Activated T-helper 1 cell treated with Interleukin-2 at 50 U/mL for 16 hours (primary cell): ENCODE data around the gene MYO16.
"Not testable (repeated sequence)": the region's sequence is repeated elsewhere in the genome, so short reads cannot be mapped to it uniquely, and the experiment has no call there.

Experiments used
- DNase-seq: peaks from one replicate; pipeline ENCODE4 v3.0.0-alpha.2; 2020; ENCODE audit warnings: low read depth

The MYO16 gene

DNA sequence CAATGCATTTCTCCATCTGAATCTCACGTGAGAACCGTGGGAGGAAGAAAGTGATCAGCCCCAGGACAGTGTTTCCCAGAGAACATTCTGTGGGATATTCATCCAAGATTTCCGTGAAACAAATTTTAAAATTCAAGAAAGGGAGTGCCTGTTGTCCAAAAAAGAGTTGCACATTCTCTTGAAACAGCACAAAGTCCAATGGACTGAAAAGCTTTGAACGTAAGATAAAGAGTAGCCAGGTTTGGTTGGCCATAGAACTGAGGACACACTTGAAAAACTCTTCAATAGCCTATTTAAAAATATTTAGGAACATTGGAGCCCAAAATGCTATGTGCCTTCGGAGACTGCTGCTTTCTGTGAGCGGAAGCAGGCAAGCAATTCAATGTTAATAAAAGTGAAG is 353.9 kb downstream of the MYO16 start:
- DNase-seq, result no peak

DNA sequence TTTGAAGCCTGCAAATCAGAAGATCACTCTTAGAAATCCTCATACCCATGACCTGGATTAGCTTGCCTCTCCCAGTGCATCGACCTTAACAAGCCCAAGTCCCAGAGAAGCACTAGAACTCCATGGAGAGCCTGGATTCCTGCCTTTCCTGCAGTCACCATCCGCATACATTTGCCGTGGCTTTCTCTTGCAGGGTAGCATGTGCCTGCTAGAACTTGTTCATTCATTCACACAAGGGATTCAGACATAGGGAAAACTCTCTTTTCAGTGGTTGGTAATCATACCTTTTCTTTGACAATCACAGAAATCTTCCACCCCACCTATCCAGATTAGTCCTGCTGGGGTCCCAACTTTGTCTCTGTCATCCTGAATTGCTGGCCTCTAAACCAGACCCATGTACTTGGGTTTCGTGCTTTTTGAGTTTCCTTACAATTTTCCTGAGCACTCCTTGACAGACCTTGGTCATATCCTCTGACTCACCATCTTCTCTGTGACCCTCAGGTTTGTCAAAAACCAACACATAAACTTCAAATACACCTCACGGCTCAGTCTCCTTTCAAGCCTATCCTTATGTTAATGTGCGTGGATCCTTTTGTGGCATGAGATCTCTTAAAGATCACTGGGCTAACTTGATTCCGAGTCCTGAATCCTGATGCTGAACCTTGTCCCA is 355.0 kb downstream of the MYO16 start:
- DNase-seq, result no peak

DNA sequence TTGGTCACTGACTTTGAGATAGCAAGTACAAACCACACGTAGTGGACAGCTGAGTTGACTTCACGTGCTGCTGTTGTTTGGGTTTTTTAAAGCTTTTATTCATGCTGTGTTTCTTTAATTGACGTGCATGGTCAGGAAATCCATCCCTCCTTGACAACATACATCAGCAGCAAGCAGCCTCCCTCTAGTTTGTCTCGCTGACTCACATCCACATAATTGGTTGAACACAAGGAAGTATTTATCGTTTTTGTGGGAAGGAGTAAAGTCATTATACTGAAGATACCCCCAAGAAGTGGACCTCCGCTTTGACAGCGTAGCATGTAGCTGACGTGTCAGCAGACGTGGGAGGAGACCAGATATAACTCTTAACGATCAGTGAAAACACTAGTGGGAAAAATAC is 355.8 kb downstream of the MYO16 start:
- no peak for DNase-seq

DNA sequence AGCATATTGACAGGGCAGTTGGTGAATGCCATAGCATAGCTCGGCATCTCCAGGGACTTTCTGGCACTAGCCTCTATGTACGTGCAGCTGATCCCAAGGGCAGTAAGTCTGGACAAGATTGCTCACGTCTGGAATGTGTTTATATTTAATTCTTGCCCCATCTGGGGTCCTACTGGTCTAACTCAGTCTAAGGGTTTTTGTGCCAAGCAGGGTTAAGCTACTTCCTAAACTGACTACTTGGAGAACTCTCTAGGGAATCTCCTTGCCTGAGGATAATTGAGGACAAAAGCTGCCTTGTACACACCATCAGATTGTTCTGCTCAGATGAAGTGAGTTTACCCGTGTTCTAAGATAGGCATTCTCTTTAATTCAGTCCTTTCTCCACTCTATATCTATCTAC is 358.1 kb downstream of the MYO16 start:
- DNase-seq, result no peak

DNA sequence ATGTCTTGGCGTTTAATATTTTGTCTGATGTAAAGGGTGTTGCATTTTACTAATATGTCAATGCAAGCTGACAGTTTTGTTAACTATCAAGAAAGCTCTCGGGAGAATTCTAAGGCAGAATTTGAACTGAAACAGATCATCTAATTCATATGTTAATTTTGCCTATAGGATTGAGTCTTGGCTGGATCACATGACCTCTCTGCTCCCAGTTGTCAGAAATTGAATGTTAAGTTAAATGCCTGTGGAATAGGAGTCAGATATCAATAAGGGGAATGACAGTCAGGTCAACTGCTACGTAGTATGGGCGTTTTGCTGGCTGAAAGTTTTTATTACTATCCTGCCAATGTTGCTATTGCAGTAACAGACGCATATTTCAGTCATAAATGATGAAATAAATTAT is 358.5 kb downstream of the MYO16 start:
- no peak for DNase-seq

DNA sequence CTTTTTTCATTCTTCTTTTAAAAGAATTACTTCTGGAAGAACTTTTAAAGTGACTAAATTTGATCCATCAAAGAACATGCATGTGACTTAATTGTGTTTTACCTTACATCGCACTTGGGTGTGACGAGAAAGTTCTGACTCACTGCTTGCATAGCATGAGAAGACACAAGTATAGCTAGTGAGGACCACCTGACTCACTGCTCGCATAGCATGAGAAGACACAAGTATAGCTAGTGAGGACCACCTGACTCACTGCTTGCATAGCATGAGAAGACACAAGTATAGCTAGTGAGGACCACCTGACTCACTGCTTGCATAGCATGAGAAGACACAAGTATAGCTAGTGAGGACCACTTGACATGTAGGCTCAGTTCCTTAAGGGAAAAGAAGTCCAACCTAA is 362.0 kb downstream of the MYO16 start:
- DNase-seq, result not testable (repeated sequence)

DNA sequence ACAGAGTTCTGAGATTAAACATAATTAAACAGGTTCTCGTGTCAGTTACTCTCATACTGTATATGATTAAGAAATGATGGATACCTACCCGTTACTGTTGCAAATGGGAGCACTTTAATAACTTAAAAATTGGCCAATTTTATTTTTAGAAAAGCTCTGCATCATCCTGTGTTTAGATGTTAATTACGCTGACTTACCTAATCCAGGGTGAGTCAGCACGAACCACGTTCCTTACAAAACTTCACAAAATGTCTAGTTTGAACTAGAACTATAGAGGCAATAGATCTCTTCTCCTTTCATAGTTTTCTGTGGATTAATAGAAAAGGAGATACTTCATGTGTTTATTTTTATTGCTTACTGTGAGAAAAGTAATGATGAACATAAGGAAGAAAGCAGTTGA is 363.9 kb downstream of the MYO16 start:
- DNase-seq, result no peak

DNA sequence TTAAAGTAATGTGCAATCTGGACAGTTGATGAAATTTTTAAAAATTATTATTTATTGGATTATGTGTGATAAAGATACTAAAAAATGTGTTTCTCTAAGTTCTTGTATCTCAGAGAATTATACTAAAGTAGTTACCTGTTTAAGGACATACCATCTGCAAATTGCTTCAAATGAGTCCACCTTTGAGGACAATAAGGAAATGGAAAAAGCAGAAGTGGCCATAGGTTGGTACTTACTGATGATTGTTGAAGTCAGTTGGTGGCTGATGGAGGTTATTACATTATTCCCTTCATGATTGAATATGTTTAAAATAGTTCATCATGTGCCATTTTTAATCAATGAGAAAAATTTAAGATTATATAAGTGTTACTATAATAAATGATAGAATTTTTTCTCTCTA is 367.0 kb downstream of the MYO16 start:
- DNase-seq, result no peak

DNA sequence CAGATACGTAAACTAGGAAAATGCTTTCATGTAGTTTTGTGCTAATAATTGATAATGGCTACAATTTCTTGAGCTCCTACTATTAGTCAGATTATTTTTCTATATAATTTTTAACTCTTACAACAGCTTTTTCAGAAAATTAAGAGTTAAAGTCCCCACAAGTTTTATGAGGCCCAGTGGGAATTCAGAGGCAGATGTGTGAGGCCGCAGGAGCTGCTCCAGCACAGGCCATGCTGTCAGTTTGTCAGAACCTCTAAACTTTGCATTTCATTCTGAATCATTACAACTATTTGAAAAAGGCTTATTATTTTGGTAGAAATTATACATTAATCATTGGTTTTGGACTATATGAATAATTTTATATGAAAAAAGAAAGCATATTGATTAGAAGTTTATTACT is 370.8 kb downstream of the MYO16 start:
- no peak for DNase-seq

DNA sequence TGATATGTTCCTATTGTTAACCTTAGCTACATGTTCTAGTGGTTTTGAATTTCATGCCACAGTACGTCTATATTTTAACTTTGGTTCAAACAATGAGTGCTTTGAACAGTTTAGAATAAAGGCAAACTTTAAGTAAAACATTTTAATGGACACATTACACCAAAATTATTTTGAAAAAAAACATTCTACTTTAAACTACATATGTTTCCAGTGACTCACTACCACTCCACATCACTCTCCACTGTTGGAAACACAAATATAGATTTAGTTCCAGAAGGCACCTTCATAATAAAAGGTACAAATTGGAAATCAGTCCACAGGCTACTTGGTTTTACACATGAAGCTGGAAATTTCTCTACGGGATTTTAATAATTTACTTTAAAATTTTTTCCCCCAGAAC is 373.5 kb downstream of the MYO16 start:
- DNase-seq, result no peak

DNA sequence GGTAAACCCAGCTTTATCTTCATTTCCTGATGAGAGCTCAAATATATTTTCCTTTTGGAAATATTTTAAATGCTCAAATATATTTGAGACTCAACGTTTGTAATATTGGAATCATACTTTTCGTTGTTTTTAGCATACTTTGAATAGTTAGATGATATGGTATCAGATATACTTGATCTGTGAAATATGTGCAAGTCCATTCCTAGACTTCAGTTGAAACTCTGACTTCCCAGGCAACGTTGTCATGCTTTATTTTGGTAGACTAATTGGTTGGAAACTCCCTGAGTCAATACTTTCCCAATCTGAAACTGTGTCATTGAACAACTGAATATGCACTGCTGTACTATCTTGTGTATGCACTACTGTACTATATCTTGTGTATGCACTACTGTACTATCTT is 378.5 kb downstream of the MYO16 start:
- no peak for DNase-seq

DNA sequence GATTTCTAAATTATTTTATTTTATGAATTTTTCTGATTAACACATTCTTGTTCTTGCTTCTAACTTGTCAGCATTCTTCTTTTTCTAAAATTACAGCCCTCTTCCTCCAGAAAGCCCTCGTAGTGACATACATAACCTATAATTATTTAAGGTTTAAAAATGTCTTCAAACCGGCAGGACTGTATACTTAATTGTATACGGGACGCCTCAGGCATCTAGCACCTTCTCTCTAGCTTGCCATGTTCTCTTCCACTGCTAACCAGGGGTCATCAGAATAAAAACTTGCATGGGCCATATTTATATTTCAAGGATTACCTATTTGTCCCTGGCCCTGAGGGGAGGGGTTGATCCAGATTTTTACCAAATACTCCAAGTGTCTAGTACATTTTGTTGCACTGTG is 380.3 kb downstream of the MYO16 start:
- DNase-seq, result no peak

DNA sequence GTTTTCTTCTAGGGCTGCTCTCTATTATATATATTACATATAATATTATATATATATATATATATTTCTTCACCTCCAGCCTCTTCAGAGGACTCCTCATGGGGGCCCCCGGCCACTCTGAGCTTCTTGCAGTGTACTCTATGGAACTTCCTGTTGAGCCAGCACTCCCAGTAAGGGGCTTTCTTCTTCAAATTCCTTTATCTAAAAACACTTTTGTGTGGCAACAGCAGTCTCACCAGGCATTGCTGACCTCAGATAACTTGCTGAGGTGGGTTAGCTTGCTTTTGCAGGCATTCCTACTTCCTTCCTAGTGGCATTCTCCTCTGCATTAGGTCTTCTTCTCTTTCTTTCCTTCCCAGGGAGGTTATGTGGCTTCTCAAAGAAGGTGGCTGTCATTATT is 381.5 kb downstream of the MYO16 start:
- no peak for DNase-seq

DNA sequence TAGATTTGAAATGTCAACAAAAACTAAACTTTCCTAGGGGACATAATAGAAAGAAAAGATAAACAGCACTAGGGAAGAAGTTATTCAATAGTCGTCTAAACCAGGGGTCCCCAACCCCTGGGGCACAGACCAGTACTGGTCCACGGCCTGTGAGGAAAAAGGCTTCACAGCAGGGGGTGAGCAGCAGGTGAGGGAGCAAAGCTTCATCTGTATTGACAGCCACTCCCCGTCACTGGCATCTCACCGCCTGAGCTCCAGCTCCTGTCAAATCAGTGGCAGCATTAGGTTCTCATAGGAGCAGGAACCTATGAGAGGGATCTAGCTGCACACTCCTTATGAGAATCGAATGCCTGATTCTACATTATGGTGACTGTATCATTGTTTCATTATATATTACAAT is 382.7 kb downstream of the MYO16 start:
- DNase-seq, result no peak

DNA sequence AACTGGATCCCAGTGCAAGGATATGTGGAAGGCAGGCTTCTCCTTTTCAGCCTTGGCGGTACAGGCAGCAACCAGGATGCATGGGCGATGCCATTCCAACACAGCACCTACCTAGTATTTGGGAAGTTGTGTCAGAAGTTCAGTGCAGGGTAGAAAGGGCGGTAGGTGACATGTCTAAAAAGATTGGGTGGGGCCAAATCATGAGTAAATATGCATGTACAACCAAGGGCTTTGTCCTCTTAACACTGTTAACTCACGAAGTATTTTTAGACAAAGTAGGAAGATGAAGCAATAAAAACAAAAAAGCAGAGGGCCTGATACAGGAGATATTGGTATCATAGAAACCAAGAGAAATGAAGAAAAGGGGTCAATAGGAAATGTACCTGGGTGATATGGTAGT is 392.1 kb downstream of the MYO16 start:
- no peak for DNase-seq

DNA sequence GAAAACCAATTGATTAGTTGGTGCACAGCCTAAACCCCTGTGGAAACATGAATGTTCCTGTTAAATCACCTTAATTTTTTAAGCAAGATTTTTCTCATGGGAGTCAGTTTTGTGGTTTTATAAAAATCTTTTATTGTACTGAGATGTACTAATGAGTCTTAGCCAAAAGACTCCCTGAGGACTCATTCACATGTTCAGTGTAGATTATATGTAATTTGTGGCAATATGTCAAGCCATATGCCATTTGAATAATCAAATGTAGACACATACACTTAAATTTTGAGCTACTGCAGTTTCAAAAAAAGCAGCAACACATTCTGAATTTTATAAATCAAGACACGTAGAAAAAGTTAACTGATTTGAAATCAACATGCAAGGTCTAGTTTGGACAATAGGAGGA is 395.2 kb downstream of the MYO16 start:
- no peak for DNase-seq

DNA sequence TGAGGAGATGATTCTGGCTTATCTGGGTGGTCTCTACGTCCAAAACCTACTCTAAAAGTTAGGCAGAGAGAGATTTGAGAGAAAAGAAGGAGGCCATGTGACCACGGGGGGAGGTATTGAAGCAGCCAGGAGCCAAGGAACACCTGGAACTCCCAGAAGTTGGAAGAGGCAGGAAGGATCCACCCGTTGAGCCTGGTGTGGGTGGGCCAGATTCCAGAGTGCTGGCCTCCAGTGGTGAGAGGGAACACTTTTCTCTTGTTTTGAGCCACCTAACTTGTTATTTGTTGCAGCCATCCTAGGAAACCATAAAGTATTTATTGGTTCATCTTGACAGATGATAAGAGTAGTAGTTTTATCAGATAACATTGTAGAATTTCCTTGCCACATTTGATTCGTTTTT is 396.9 kb downstream of the MYO16 start:
- no peak for DNase-seq

DNA sequence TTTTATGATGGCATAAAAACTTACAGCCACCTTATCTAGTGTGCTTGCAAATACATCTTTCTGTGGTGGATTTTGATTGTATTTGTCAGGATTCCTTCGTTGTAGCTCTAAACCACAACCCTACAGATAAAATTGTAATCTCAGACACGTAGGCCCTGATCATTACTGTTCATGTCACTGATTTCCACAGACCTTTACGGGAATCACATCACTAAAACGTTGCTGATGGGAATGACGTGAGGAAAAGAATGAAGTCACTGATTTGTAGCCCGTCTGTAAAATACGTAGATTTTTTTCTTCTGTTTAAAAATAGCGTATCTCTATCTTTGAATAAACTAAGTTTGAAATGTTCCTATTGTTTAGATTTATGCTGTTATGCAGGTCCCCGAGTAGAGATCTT is 399.2 kb downstream of the MYO16 start:
- no peak for DNase-seq

DNA sequence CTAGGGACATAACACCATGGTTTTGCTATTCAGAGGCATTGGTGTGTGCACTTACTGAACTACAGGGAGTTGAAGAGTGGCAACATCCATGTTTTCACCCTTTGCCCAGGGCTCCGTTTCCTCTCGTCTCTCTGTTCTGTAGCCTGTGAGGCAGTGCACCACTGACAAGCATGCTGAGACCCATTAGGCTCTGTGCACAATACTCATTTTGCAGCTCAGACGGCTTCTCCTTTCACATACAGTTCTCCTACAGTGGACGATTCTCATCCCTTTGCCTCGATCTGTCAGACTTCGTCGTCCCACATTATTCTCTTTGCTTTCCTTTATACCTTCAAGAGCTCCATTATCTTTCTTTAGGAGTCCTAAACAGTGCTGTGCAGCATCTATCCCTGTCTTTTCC is 403.7 kb downstream of the MYO16 start:
- DNase-seq, result no peak

DNA sequence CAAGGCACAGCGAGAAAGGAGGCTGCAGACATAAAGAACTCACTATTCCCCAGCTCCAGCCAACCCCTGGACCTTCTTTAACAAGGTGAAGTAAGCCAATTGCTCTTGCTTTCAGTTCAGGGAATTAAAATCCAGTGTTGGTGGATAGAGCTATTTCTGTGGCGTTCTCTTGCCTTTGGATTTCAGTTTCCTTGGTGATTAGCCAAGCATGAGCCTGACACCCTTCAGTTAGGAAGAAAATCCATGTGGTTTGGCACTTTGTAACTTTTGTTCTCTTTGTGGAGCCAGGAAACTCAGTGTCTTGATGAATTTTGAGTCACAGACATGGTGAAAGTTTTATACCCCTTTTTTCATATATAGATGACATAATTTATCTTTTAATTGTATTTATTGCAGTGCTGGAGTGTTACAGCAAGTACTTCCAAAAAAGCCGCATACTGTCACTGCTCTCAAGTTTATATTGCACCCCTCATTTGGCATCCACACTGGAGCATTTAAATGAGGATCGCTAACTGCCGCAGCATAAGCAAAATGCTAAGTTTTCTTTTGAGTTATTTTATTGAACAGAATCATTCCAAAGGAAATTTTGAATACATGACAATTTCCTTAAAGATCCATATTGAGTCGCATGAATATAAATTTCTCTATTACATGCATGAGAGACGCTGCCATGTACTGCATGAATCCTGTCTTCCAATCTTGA is 406.8 kb downstream of the MYO16 start:
- DNase-seq, result no peak

DNA sequence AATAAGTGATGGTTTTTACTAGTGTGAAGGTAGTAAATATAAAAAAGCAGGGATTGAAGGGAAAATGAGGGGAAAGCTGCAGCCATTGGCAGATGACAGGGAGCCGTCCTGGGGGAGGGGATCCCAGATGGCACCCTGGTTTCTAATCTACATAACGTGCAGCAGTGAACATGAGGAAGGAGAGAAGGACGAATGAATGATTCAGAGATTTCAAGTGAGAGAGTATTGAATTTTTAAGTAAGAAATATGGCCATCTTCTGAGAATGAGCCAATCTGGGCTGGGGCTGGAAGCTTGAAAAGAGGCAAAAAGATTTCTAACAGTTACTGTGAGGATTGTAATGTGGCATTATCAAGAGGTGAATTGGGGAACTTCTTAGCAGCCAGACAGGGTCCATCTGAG is 414.2 kb downstream of the MYO16 start:
- no peak for DNase-seq

DNA sequence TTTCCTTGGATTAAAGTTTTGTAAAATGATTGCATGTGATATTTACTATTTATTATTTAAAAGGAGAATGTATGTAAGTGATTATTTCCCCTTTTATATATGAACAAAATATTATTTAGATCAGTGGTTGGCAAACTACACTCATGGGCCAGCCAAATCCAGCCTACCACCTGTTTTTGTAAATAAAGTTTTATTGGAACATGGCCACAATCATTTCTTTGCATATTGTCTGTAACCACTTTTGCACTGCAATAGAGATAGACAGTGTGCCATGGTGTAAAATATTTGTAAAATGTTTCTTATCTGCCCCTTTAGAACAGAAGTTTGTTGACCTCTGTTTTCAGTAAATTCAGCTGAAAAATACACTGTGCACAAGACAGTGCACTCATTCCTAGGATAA is 426.4 kb downstream of the MYO16 start:
- DNase-seq, result no peak

DNA sequence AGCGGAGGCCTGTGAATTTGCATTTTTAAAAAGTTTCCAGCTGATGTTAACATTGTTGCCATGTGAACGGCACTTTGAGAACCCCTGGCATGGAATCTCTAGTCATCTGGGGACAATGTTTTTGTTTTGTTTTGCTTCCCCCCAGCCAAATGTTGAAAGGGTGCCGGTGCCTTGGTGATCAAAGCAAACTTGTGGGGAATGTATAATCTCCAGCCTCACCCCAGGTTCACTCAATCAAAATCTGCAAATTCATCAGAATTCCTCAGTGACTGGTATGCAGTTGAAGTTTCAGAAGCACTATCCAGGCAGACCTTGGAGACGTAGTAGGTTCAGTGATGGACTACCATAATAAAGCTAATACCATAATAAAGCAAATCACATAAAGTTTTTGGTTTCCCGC is 428.7 kb downstream of the MYO16 start:
- DNase-seq, result no peak

DNA sequence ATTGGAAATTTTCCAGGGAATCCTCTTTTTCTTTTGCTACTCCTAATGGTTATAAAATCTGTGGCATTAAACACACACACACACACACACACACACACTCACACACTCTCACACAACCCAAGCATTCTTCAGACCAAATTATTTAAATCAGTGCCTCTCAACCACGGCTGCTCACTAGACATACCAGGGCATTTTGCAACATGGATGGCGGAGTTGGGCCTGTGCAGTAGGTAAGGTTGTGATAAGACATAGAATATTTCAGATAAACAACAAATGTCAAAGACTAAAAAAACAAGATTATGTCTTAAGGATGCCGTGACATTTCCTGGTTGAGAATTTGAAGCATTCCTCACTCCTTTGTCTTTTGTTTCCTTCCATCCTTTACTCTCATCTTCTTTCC is 443.1 kb downstream of the MYO16 start:
- DNase-seq, result no peak
